ENCODE measurements around the gene PCNP. TPM values are rescaled to one million over a fixed set of nuclear protein-coding genes. Genes with fewer than 3 reads are reported as not detected.

Gene PCNP
- total RNA-seq, 1 experiment from 2014 or later, result 165 TPM

GRCh38 chr3:101574388-101575112 lies 570 bp downstream of the PCNP start:
- TSS peak; percentile 73 for BruUV-seq (replicated peaks)
- peak; percentile 82 for ATAC-seq
- intact Hi-C loops (cut with micrococcal nuclease; ENCODE audit: unreplicated experiment) (loop anchor here (5.0 kb wide), 1 partner anchor 103 kb away; the partner anchor contains the start of gene ZBTB11), in situ Hi-C loops (cut with HindIII; ENCODE audit: low pct_unique_long_range_greater_than_20kb, low sequenced_read_pairs) (no loop called here)
- peaks cover 30% of the 10 kb centered on the region for H3K4me1 ChIP-seq (ENCODE audit: control insufficient read depth, insufficient read depth, low read length)
- no peaks in the 10 kb centered on the region for H3K27me3 ChIP-seq (ENCODE audit: control insufficient read depth, insufficient read depth, low read length)
- no peaks in the 10 kb centered on the region for H3K9me3 ChIP-seq (ENCODE audit: control insufficient read depth, insufficient read depth, low read depth, low read length)
- DNase-seq (ENCODE audit: low read depth, low spot score), result peak; percentile 18
- ChIA-PET CTCF (interaction anchor here (0.6 to 1.9 kb wide), 4 partner anchors 13 to 820 kb away, joined by 3 to 10 read pairs (median 4); partner anchors contain the start of genes TRMT10C and ZBTB11), POLR2A (interaction anchor here (0.6 kb wide), 1 partner anchor 31 kb away, joined by 3 read pairs; no protein-coding TSS in a partner anchor)
- H3K27ac ChIP-seq (ENCODE audit: low read length), result peak overlapping the region; percentile 96
- peak overlapping the region; percentile 75 to 76 for H3K4me3 ChIP-seq (ENCODE audit: low read depth in 2 of 2, low read length in 2 of 2)
- TF ChIP-seq CTCF (IDR thresholded peaks at IDR 0.05) (no peak), REST (IDR thresholded peaks at IDR 0.05; ENCODE audit: insufficient read depth in 1 of 2, low read depth in 2 of 2, low read length in 1 of 2) (no peak), SIN3A (IDR thresholded peaks at IDR 0.05; ENCODE audit: borderline replicate concordance, insufficient read depth, low read depth, low read length) (peak; percentile 25), TCF7L2 (IDR thresholded peaks at IDR 0.05; ENCODE audit: low read depth, low read length) (0 out of 2 replicates have a peak, but pooled peaks have one; percentile 66)
- peaks cover 26% of the 10 kb centered on the region for H3K36me3 ChIP-seq (ENCODE audit: control insufficient read depth, insufficient read depth, low read length)

GRCh38 chr3:101577286-101577685 lies 3.3 kb downstream of the PCNP start:
- CTCF ChIA-PET, result no interaction called here
- intact Hi-C loops (cut with micrococcal nuclease; ENCODE audit: unreplicated experiment) (no loop called here), in situ Hi-C loops (cut with HindIII; ENCODE audit: low pct_unique_long_range_greater_than_20kb, low sequenced_read_pairs) (no loop called here)
- ATAC-seq (no peak), DNase-seq (ENCODE audit: low read depth, low spot score) (no peak)
- POLR2A ChIA-PET, result interaction anchor here (0.7 kb wide), 1 partner anchor 8 kb away, joined by 4 read pairs; no protein-coding TSS in a partner anchor
- Histone ChIP-seq H3K9me3 (ENCODE audit: control insufficient read depth, insufficient read depth, low read depth, low read length) (no peaks in the 10 kb centered on the region), H3K4me3 (ENCODE audit: low read depth in 2 of 2, low read length in 2 of 2) (no peak overlapping the region), H3K27me3 (ENCODE audit: control insufficient read depth, insufficient read depth, low read length) (no peaks in the 10 kb centered on the region), H3K36me3 (ENCODE audit: control insufficient read depth, insufficient read depth, low read length) (peaks cover 38% of the 10 kb centered on the region), H3K4me1 (ENCODE audit: control insufficient read depth, insufficient read depth, low read length) (peaks cover 21% of the 10 kb centered on the region), H3K27ac (ENCODE audit: low read length) (no peak overlapping the region)
- BruUV-seq (replicated peaks), result TSS peak; percentile 12
- TF ChIP-seq POLR2AphosphoS5 (IDR thresholded peaks at IDR 0.05; ENCODE audit: low read depth, low read length) (no peak), REST (IDR thresholded peaks at IDR 0.05; ENCODE audit: insufficient read depth in 1 of 2, low read depth in 2 of 2, low read length in 1 of 2) (no peak), SIN3A (IDR thresholded peaks at IDR 0.05; ENCODE audit: borderline replicate concordance, insufficient read depth, low read depth, low read length) (no peak), TCF7L2 (IDR thresholded peaks at IDR 0.05; ENCODE audit: low read depth, low read length) (no peak), CTCF (IDR thresholded peaks at IDR 0.05) (no peak)
